LNCaP clone FGC (cell line): ENCODE data around the gene GMEB2.
"Not testable (repeated sequence)": the region's sequence is repeated elsewhere in the genome, so short reads cannot be mapped to it uniquely, and the experiment has no call there.

Experiments
- DNase-seq: peaks from one replicate; pipeline ENCODE4 v3.0.0-alpha.2; 2011; ENCODE audit warnings: low read depth
- H3K4me3 ChIP-seq: 2 replicates; pipeline ENCODE4 v1.5.1; 2011; ENCODE audit warnings: mild to moderate bottlenecking, low read depth, low read length, control low read depth
- TF ChIP-seq, protein P1 (sequence below): IDR thresholded peaks from 2 replicates; pipeline ENCODE4 v1.5.1; 2012; ENCODE audit warnings: mild to moderate bottlenecking; ENCODE audit not compliant: control insufficient read depth, insufficient read depth; ENCODE audit errors: extremely low read depth

GMEB2 gene

DNA sequence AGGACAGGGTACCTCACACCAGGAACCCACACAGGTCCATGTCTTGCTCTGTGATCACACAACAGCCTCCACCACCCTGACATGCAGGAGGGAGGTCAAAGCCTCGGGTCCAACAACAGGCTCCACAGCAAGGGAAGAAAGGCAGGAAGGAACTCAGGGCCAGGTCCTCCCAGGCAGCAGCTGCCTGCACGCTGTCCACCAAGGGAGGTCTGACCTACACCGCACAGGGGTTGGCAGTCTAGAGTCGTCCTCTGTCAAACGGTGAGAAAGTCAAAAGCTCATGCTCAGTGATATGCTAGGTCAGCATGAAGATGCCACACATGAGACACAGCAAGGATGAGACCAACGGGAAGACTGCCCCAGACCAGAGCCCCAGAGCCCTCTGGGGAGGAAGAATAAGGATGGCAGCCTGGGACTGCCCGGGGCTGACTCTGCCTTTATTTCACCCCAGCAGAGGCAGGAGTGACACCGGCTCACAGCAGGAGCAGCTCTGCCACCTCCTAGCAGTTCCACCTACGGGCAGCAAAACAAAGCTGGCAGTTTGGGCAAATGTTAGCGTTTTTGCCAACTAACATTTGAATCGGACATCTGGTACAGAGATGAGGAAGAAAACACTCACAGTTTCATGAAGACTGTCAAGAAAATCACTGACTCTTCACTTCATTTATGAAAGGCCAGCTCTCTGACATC is 8.5 kb downstream of the GMEB2 start:
- TF ChIP-seq, protein P1, sequence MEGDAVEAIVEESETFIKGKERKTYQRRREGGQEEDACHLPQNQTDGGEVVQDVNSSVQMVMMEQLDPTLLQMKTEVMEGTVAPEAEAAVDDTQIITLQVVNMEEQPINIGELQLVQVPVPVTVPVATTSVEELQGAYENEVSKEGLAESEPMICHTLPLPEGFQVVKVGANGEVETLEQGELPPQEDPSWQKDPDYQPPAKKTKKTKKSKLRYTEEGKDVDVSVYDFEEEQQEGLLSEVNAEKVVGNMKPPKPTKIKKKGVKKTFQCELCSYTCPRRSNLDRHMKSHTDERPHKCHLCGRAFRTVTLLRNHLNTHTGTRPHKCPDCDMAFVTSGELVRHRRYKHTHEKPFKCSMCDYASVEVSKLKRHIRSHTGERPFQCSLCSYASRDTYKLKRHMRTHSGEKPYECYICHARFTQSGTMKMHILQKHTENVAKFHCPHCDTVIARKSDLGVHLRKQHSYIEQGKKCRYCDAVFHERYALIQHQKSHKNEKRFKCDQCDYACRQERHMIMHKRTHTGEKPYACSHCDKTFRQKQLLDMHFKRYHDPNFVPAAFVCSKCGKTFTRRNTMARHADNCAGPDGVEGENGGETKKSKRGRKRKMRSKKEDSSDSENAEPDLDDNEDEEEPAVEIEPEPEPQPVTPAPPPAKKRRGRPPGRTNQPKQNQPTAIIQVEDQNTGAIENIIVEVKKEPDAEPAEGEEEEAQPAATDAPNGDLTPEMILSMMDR = no peak
- DNase-seq = no peak
- H3K4me3 ChIP-seq = no peak overlapping the region

DNA sequence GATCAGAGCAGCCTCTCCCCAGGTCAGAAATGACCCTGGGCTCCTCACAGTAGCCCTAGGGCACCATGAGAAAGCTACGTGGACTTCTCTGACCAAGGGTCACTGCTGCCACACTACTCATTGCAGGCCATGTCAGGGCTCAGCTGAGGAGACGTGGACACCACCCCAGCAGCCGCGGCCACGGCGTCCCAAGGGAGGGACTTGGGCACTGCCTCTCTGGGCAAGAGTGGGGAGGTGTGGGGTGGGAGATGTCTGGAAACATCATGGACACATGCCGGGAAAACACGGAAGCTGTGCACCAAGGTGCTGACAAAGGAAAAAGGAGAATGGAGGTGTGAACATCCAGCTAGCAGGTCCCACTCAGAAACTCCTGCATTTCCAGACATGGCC is 9.0 kb downstream of the GMEB2 start:
- TF ChIP-seq, protein P1 = no peak
- DNase-seq = no peak
- no peak overlapping the region for H3K4me3 ChIP-seq

DNA sequence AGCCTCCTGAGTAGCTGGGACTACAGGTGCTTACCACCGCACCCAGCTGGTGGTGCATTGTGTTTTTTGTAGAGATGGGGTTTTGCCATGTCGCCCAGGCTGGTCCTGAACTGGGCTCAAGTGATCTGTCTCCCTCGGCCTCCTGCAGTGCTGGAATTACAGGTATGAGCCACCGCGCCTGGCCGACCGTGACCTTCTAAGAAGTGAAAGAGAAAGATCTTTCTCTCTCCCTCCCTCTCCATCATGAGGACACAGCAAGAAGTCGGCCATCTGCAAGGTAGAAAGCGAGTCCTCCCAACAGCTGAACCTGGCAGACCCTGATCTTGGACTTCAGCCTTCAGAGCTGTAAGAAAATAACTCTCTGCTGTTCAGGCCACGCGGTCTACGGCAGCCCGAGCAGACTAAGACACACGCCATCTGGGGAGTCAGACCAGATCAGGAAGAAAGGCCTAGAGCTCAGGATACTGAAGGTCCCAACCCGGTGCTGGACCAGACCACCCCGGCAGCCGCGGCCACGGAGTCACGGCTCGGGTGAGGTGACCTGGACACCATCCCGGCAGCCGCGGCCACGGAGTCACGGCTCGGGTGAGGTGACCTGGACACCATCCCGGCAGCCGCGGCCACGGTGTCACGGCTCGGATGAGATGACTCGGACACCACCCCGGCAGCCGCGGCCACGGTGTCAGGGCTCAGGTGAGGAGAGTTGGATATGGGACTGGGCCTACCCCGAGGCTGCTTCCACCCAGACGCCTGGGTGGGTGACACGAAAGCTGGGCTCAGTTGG is 9.6 kb downstream of the GMEB2 start:
- H3K4me3 ChIP-seq = no peak overlapping the region
- no peak for DNase-seq
- TF ChIP-seq, protein P1 = no peak

DNA sequence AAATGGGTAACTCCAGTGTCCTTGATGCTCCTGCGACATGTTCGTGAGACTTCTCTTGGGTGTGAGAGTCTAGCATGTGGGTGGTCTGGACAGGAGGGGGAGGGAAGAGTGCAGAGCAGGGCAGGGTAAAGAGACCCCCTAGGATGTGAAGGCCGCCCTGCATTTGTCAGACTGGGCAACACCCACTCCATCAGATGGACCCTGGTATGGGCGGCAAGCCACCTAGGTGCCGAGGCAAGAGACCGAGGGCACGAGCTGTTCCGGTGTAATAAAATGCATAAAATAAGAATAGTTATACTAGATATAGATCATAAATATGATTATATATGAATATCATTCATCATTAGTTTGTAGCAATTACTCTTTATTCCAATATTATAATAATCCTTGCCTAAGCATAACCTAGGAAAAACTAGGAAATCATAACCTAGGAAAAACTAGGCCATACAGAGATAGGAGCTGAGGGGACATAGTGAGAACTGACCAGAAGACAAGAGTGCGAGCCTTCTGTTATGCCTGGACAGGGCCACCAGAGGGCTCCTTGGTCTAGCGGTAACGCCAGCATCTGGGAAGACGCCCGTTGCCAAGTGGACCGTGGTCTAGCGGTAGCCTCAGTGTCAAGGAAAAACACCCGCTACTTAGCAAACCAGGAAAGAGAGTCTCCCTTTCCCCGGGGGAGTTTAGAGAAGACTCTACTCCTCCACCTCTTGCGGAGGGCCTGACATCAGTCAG is 12.9 kb downstream of the GMEB2 start:
- H3K4me3 ChIP-seq, DNase-seq: not testable (repeated sequence)

DNA sequence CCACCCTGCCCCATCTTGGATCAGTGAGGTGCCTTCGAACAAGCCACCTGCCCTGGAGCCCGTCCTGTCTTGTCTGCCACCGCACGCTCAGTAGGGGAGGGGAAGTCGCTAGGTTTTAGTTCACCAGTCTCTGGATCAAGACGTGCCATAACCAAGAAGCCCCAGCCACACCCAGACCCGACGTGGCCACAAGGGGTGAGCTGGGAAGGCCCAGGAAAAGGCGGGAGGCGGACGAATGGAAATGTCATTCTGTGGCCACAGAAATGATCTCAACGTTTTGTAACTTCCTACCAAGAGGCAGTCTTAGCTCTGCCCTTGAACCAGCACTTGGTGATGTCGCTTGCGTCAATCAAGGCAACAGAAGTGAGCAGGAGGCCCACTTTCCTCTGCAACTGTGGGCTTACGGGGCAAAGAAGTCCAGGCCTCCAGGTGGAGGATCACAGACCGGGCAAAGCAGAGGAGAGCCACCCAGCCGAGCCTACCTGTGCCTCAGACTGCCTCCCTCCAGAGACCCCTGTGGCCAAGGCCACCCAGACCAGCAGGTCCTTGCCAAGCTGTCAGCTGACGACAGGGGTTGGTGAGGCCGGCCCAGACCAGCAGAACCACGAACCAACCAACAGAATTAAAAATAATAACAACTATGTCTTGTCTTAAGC is 14.5 kb downstream of the GMEB2 start:
- TF ChIP-seq, protein P1 = no peak
- no peak overlapping the region for H3K4me3 ChIP-seq
- DNase-seq = no peak

DNA sequence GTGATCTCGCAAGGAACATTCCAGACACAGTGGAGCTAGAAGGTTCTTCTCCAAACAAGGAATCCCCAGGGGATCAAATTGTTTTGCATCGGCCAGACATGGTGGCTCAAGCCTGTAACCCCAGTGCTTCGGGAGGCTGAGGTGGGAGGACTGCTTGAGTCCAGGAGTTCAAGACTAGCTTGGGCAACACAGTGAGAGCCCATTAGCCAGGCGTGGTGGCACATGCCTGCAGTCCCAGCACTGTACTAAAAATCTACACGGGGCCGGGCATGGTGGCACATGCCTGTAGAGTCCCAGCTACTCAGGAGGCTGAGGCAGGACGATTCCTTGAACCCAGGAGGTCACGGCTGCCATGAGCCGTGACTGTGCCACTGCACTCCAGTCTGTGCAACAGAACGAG is 15.3 kb downstream of the GMEB2 start:
- DNase-seq = no peak
- no peak overlapping the region for H3K4me3 ChIP-seq
- TF ChIP-seq, protein P1 = no peak
